Gastroesophageal sphincter (tissue), 4 donors: ENCODE results near the gene VTI1A. TPM values are rescaled to one million over a fixed set of nuclear protein-coding genes. Genes with fewer than 3 reads are reported as not detected.

Source experiments
- ATAC-seq: fragments of 150-250 bp; one replicate; pipeline ENCODE4 v1.9.1; 2016; ENCODE audit warnings: mild to moderate bottlenecking, moderate library complexity
- H3K27ac ChIP-seq, 4 donors: fragments of 200-600 bp; sonication (generic) in 3 of 4; 1 replicate in 3 of 4; 2 replicates in 1 of 4; pipeline ENCODE4 v1.5.1; 2016 to 2019
- H3K27me3 ChIP-seq: fragments of 200-600 bp; sonication (generic); one replicate; pipeline ENCODE4 v1.5.1; 2019
- H3K36me3 ChIP-seq, 2 donors: fragments of 200-600 bp; sonication (generic); one replicate each; pipeline ENCODE4 v1.5.1; 2019; ENCODE audit warnings: control low read depth in 1 of 2
- H3K4me1 ChIP-seq, 3 donors: fragments of 200-600 bp; sonication (generic); 1 replicate in 2 of 3; 2 replicates in 1 of 3; pipeline ENCODE4 v1.5.1; 2016 to 2019; ENCODE audit warnings: control low read depth in 2 of 3
- H3K4me3 ChIP-seq, 2 donors: fragments of 200-600 bp; sonication (generic); one replicate each; pipeline ENCODE4 v1.5.1; 2019; ENCODE audit warnings: mild to moderate bottlenecking in 1 of 2, moderate library complexity in 1 of 2
- H3K9me3 ChIP-seq, 3 donors: fragments of 200-600 bp; sonication (generic); one replicate each; pipeline ENCODE4 v1.5.1; 2017 to 2019; ENCODE audit warnings: control low read depth in 2 of 3
- CTCF ChIP-seq, 4 experiments: fragments of 200-600 bp in 2 of 4; fragments of 450-650 bp in 2 of 4; sonication (generic) in 1 of 4; IDR thresholded peaks; one replicate each; pipeline ENCODE4 v1.5.1; 2017 to 2019; ENCODE audit warnings: antibody characterized with exemption in 4 of 4, mild to moderate bottlenecking in 2 of 4, moderate library complexity in 2 of 4
- EP300 ChIP-seq: sonication (generic); formaldehyde crosslinking; IDR thresholded peaks from one replicate; pipeline ENCODE4 v1.6.1; 2017; ENCODE audit warnings: antibody characterized with exemption, mild to moderate bottlenecking
- POLR2A ChIP-seq, 2 donors: fragments of 450-650 bp; IDR thresholded peaks; one replicate each; pipeline ENCODE4 v1.6.1; 2017; ENCODE audit warnings: antibody characterized with exemption in 2 of 2, mild to moderate bottlenecking in 2 of 2, moderate library complexity in 1 of 2
- POLR2AphosphoS5 ChIP-seq: sonication (generic); formaldehyde crosslinking; IDR thresholded peaks from one replicate; pipeline ENCODE4 v1.6.1; 2017; ENCODE audit warnings: antibody characterized with exemption
- WGBS, 2 donors: methylation state at CpG; one replicate each; pipeline ENCODE4 v1.1.5; 2018; ENCODE audit warnings: low coverage in 1 of 2; 5-methylcytosine and 5-hydroxymethylcytosine counted together
- total RNA-seq, 4 donors: library from RNA; depleted of rRNA; stranded (reverse); fragments of >200 nt; gene quantifications; one replicate each; pipeline ENCODE4 v1.1.0, GENCODE V29; 2016

Gene VTI1A
- total RNA-seq, 4 donors from 2014 or later, result 19.6 to 81.9 (median 43.1) TPM

DNA sequence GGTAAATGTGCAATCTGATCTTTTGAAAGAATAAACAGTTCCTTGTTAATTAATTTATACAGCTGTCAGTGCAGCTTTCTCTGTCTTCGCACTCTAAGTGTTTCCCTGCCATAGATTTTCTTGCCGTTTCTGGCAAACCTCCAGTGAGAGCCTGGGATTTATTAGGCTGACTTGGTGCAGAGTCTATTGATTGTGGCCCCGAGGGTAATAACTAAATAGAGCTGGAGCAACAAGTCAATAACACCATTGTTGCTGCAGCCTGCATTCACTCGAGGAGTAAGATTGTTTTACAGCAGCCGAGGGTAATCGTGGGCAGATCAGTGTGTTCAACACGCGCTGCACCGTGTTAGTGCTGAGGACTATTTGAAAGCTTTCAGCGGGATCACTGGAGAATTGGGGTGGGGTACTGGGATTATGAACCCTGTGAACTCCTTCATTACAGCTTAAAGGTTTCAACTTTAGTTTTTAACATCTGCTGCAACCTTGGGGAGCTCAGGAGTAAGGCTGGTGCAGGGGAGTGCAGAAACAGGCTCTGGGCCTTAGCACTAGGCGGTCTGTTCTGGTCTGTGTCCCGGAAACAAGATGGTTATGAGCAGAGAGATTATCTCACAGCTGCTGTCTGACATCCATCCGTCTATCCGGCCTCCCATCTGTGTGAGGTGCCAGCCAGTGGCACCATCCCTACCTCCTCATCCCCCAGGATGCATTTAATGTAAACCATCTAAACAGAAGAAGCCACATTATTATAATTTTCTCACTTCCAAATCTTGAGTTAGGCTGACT is 329.1 kb downstream of the VTI1A start:
- no peak for ATAC-seq
- H3K27me3 ChIP-seq, result no peaks in the 10 kb centered on the region
- H3K36me3 ChIP-seq, result no peaks in the 10 kb centered on the region
- TF ChIP-seq CTCF (IDR thresholded peaks at IDR 0.05), result no peak
- no peak for TF ChIP-seq POLR2A (IDR thresholded peaks at IDR 0.05)
- TF ChIP-seq EP300, result no peak
- TF ChIP-seq POLR2AphosphoS5, result no peak
- H3K27ac ChIP-seq, result no peak overlapping the region
- H3K9me3 ChIP-seq, result no peaks in the 10 kb centered on the region
- 73 to 78% methylated on average over 7 to 14 of the region's 14 CpGs for WGBS, 2 donors
- no peak overlapping the region for H3K4me3 ChIP-seq
- H3K4me1 ChIP-seq, result no peaks in the 10 kb centered on the region

- no peaks in the 10 kb centered on the region for H3K9me3 ChIP-seq
- no peaks in the 10 kb centered on the region for H3K27me3 ChIP-seq
- H3K27ac ChIP-seq, result peak overlapping the region in 1 of 4 donors; percentile 19
- H3K36me3 ChIP-seq, result no peaks in the 10 kb centered on the region
- ATAC-seq, result no peak
- H3K4me1 ChIP-seq, result no peaks in the 10 kb centered on the region
- no peak for TF ChIP-seq EP300
- no peak overlapping the region for H3K4me3 ChIP-seq
These were observed 331.6 kb downstream of the VTI1A start for GRCh38 chr10:112778579-112778978.

DNA sequence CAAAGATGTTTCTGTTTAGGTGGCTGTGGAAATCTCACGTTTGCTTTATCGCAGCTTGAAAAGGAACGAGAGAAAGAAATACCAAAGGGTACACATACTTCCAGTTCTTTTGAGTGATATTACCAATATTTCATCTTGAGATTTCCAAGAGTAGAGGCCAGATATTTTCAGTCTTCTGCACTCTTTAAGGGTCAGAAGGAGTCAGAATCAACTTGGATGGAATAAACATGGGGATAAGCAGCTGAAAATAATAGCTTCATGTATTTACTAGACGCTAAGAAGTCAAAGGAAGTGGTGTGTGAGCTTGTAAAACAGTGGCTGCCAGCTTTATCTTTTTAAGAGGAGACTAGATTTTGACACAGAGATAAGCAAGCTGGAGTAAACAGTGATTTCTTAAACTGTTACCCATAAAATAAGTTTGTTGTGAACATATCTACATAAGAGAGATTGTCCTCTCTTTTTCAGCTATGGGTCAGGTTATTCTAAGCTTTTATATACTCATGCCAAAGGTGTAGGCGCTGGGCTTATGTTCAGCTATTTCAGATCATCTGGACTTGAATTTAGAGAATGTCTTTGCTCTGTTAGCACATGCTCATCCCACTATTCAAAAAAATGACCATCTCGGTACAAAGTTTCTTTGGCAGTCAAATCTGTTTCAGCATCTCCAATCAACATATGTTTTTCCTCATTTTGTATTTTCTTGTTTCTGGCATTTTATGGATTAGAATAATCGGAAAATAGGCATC is 332.2 kb downstream of the VTI1A start:
- Histone ChIP-seq H3K4me1 (no peaks in the 10 kb centered on the region), H3K36me3 (no peaks in the 10 kb centered on the region), H3K9me3 (no peaks in the 10 kb centered on the region), H3K27ac (peak overlapping the region in 1 of 4 donors; percentile 19), H3K27me3 (no peaks in the 10 kb centered on the region), H3K4me3 (no peak overlapping the region)
- 49 to 75% methylated on average over 6 to 7 of the region's 7 CpGs for WGBS, 2 donors
- ATAC-seq, result no peak
- TF ChIP-seq POLR2A (IDR thresholded peaks at IDR 0.05), result no peak
- TF ChIP-seq CTCF (IDR thresholded peaks at IDR 0.05), result no peak
- TF ChIP-seq POLR2AphosphoS5, result no peak
- TF ChIP-seq EP300, result no peak

GRCh38 chr10:112782200-112782907 is 335.3 kb downstream of the VTI1A start:
- H3K4me1 ChIP-seq, result no peaks in the 10 kb centered on the region
- peak; percentile 92 for ATAC-seq

More at GRCh38 chr10:112782200-112782907, 335.3 kb downstream of the VTI1A start:
- WGBS, 2 donors, result 77 to 84% methylated on average over 6 to 13 of the region's 18 CpGs
- Histone ChIP-seq H3K27ac (peak overlapping the region in 3 of 4 donors; percentile 33 to 45 (median 34)), H3K9me3 (no peaks in the 10 kb centered on the region), H3K27me3 (no peaks in the 10 kb centered on the region), H3K4me3 (no peak overlapping the region), H3K36me3 (no peaks in the 10 kb centered on the region)
- TF ChIP-seq POLR2AphosphoS5 (peak; percentile 8), CTCF (IDR thresholded peaks at IDR 0.05) (no peak)
